ENCODE measurements around the gene OR52H1.

Gene OR52H1

DNA sequence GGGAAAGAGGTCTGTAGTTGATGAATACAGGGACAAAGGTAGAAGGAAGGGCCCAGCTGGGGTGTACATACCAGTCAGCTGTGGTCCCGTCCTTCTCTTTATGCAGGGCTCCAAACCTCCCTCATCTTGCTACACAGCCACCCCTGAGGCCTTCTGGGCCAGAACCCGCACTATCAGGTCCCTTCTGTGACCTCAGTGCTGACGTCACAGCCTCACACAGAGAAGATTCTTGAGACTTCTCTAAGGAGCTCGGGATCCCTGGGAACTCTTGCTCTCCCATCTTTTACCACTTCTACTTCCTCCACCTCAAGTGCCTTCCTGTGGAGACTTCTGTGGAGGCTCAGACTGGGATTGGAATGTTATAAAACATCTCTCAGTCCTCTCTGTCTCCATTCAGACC is 38.5 kb downstream of the OR52H1 start, which contains the start of gene UBQLN3:
Gene UBQLN3, minus strand, starts transcription at position 155 of the 400 bp plus-strand sequence. CDS start 399 bp downstream, outside the sequence.
- no peaks in the 10 kb centered on the region for H3K4me1 ChIP-seq (ENCODE audit: control insufficient read depth in 1 of 2, insufficient read depth in 2 of 2, low read length in 2 of 2)
- no peaks in the 10 kb centered on the region for H3K27me3 ChIP-seq (ENCODE audit: control insufficient read depth in 1 of 2, insufficient read depth in 2 of 2, low read length in 2 of 2)
- no peaks in the 10 kb centered on the region for H3K36me3 ChIP-seq (ENCODE audit: control insufficient read depth in 1 of 2, insufficient read depth in 2 of 2, low read length in 2 of 2)
- H3K9me3 ChIP-seq (ENCODE audit: control insufficient read depth in 1 of 2, low read length in 2 of 2), result no peaks in the 10 kb centered on the region
- H3K9ac ChIP-seq (ENCODE audit: low read depth in 1 of 2, low read length in 2 of 2), result no peak within 1 kb of the TSS
- H3K4me3 ChIP-seq (ENCODE audit: low read depth in 1 of 2, low read length in 2 of 2), result no peak within 1 kb of the TSS
- no peak within 1 kb of the TSS for H3K27ac ChIP-seq (ENCODE audit: low read depth, low read length)

DNA sequence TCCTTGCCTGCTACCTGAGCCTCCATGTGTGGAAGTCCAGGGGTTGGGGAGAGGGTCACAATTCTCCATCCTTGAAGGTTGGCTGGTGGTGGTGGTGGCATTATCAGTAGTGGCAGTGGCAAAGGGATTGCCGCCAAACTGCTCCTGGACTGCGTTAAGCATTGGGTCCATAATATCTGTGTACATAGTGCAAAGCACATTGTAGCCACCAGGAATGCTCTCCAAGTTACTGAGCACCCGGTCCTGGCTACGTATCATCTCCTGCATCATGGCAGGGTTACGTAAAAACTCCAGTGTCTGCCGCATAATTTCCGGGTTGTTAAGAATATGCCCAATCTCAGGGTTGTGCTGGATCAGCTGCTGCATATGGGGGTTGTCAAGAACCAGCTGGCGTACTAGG is 39.7 kb downstream of the OR52H1 start:
- Histone ChIP-seq H3K9me3 (ENCODE audit: control insufficient read depth in 1 of 2, low read length in 2 of 2) (no peaks in the 10 kb centered on the region), H3K4me3 (ENCODE audit: low read depth in 1 of 2, low read length in 2 of 2) (no peak overlapping the region), H3K9ac (ENCODE audit: low read depth in 1 of 2, low read length in 2 of 2) (no peak overlapping the region), H3K4me1 (ENCODE audit: control insufficient read depth in 1 of 2, insufficient read depth in 2 of 2, low read length in 2 of 2) (no peaks in the 10 kb centered on the region), H3K36me3 (ENCODE audit: control insufficient read depth in 1 of 2, insufficient read depth in 2 of 2, low read length in 2 of 2) (no peaks in the 10 kb centered on the region), H3K27me3 (ENCODE audit: control insufficient read depth in 1 of 2, insufficient read depth in 2 of 2, low read length in 2 of 2) (no peaks in the 10 kb centered on the region), H3K27ac (ENCODE audit: low read depth, low read length) (no peak overlapping the region)

DNA sequence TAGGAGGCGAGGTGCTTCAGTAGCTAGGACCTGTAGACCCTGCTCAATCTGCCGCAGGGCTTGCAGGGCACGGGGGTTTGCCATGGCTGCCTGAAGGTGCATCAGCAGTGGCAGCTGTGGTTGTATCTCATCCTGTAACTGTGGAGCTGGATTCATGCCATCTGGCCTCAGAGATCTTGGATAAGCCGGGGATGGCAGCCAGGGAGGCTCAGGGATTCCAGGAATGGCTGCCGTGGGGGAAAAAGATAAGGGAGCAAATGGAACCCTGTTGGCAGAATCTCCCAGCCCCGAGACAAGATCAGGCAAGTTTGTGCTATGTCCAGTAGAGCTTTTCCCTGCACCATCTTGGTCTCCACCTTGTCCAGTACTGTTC is 40.4 kb downstream of the OR52H1 start:
- no peak overlapping the region for H3K4me3 ChIP-seq (ENCODE audit: low read depth in 1 of 2, low read length in 2 of 2)
- H3K9me3 ChIP-seq (ENCODE audit: control insufficient read depth in 1 of 2, low read length in 2 of 2), result no peaks in the 10 kb centered on the region
- no peaks in the 10 kb centered on the region for H3K36me3 ChIP-seq (ENCODE audit: control insufficient read depth in 1 of 2, insufficient read depth in 2 of 2, low read length in 2 of 2)
- H3K9ac ChIP-seq (ENCODE audit: low read depth in 1 of 2, low read length in 2 of 2), result no peak overlapping the region
- no peaks in the 10 kb centered on the region for H3K4me1 ChIP-seq (ENCODE audit: control insufficient read depth in 1 of 2, insufficient read depth in 2 of 2, low read length in 2 of 2)
- H3K27me3 ChIP-seq (ENCODE audit: control insufficient read depth in 1 of 2, insufficient read depth in 2 of 2, low read length in 2 of 2), result no peaks in the 10 kb centered on the region
- no peak overlapping the region for H3K27ac ChIP-seq (ENCODE audit: low read depth, low read length)

DNA sequence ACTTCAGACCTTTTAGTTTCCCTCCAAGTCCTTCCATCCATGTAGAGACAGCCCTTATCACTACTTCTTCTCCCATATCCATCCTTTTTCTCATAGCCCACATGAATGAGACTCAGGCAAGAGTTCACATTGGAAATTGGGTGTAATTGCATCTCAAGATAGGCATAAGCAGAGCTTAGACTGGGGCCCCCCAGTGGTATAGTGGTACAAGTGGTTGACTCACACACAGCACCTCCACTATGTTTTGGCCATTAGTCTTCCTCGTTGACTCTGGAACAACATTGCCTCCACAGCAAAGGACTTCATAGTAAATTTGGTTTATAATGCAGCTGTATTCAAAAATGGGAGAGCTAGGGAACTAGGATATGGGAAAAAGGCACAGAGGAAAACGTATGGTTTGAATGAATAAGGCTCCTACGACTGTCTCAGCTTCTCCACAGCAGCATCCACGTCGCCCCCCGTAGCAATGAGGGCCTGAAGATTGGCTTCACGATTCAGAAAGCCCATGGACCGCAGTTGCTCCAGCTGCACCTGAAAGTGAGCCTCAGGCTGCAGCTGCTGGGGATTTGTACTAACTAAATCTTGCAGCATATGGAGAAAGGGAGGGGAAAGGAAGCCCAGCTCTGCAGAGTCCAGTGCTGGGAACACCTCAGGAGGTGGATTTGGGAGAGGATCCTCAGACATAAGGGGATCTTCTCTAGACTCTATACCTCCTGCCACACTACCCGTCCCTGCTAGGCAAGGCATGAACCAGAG is 41.0 kb downstream of the OR52H1 start:
- Histone ChIP-seq H3K9me3 (ENCODE audit: control insufficient read depth in 1 of 2, low read length in 2 of 2) (no peaks in the 10 kb centered on the region), H3K9ac (ENCODE audit: low read depth in 1 of 2, low read length in 2 of 2) (no peak overlapping the region), H3K27me3 (ENCODE audit: control insufficient read depth in 1 of 2, insufficient read depth in 2 of 2, low read length in 2 of 2) (no peaks in the 10 kb centered on the region), H3K4me3 (ENCODE audit: low read depth in 1 of 2, low read length in 2 of 2) (no peak overlapping the region), H3K27ac (ENCODE audit: low read depth, low read length) (no peak overlapping the region), H3K36me3 (ENCODE audit: control insufficient read depth in 1 of 2, insufficient read depth in 2 of 2, low read length in 2 of 2) (no peaks in the 10 kb centered on the region), H3K4me1 (ENCODE audit: control insufficient read depth in 1 of 2, insufficient read depth in 2 of 2, low read length in 2 of 2) (no peaks in the 10 kb centered on the region)

DNA sequence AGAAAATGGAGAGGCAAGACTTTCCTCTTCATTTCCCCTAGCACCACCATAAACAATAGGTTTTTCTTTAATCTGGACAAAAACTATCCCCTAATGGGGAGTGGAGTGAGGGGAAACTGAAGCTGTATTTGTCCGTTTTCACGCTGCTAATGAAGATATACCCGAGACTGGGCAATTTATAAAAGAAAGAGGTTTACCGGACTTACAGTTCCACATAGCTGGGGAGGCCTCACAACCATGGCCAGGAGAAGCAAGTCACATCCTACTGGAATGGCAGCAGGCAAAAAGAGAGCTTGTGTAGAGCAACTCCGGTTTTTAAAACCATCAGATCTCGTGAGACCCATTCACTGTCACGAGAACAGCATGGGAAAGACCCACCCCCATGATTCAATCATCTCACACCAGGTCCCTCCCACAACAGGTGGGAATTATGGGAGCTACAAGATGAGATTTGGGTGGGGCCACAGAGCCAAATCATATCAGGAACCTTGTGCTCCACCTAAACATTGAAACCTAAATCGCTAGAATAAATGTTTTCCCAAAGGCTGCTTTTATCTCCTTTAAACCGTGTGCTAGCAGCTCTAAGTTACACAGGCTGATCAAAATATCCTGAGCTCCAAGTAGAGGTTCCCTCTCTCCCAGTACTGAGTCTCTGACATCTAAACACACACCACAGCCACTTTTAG is 42.8 kb downstream of the OR52H1 start:
- H3K36me3 ChIP-seq (ENCODE audit: control insufficient read depth in 1 of 2, insufficient read depth in 2 of 2, low read length in 2 of 2), result no peaks in the 10 kb centered on the region
- H3K4me3 ChIP-seq (ENCODE audit: low read depth in 1 of 2, low read length in 2 of 2), result no peak overlapping the region
- no peaks in the 10 kb centered on the region for H3K4me1 ChIP-seq (ENCODE audit: control insufficient read depth in 1 of 2, insufficient read depth in 2 of 2, low read length in 2 of 2)
- no peaks in the 10 kb centered on the region for H3K9me3 ChIP-seq (ENCODE audit: control insufficient read depth in 1 of 2, low read length in 2 of 2)
- no peak overlapping the region for H3K27ac ChIP-seq (ENCODE audit: low read depth, low read length)
- no peak overlapping the region for H3K9ac ChIP-seq (ENCODE audit: low read depth in 1 of 2, low read length in 2 of 2)
- no peaks in the 10 kb centered on the region for H3K27me3 ChIP-seq (ENCODE audit: control insufficient read depth in 1 of 2, insufficient read depth in 2 of 2, low read length in 2 of 2)

DNA sequence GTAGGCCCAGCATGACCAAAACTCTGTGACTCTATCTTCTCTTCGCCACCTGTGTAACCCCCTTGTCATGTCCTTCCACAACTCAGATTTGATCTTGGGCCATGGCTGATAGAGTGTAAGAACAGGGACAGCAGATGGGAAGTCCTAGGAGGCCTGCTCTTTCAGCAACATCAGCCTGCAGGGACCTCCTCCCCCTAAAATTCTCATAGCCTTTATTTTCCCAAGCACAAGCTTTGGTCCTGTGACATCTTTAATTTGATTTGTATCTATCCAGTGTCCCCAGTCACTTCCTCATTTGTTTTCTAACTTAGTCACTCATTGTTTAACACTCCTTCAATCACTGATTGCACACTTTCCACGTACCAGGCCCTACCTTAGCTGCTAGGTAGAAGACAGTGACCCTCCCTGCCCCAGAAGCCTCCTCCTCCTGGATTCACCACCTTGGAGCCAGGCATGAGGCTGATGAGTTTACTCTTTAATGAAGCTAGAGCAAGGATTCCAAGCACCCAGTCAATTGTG is 43.9 kb downstream of the OR52H1 start:
- H3K36me3 ChIP-seq (ENCODE audit: control insufficient read depth in 1 of 2, insufficient read depth in 2 of 2, low read length in 2 of 2), result no peaks in the 10 kb centered on the region
- H3K4me1 ChIP-seq (ENCODE audit: control insufficient read depth in 1 of 2, insufficient read depth in 2 of 2, low read length in 2 of 2), result no peaks in the 10 kb centered on the region
- H3K9ac ChIP-seq (ENCODE audit: low read depth in 1 of 2, low read length in 2 of 2), result no peak overlapping the region

DNA sequence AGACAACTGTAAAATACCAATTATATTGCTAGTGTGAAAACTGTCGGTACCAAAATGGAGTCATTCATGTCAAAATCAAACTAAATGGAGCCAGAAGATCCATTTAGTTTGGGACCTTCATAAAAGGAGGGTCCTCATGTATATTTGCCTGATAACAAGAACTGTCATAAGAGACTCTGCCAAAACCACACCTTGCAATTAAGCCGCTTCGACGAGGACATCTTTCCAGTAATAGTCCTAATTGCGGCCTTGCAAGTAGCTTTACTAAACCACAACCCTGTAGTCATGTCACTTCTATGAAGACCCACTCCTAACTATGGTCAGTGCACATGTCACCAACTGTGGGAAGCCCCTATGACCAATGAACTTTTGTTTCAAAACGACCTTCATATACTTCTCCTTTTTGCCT is 47.9 kb downstream of the OR52H1 start:
- no peaks in the 10 kb centered on the region for H3K4me1 ChIP-seq (ENCODE audit: control insufficient read depth in 1 of 2, insufficient read depth in 2 of 2, low read length in 2 of 2)
- no peak overlapping the region for H3K9ac ChIP-seq (ENCODE audit: low read depth in 1 of 2, low read length in 2 of 2)
- H3K4me3 ChIP-seq (ENCODE audit: low read depth in 1 of 2, low read length in 2 of 2), result no peak overlapping the region
- no peaks in the 10 kb centered on the region for H3K27me3 ChIP-seq (ENCODE audit: control insufficient read depth in 1 of 2, insufficient read depth in 2 of 2, low read length in 2 of 2)
- no peaks in the 10 kb centered on the region for H3K9me3 ChIP-seq (ENCODE audit: control insufficient read depth in 1 of 2, low read length in 2 of 2)
- no peaks in the 10 kb centered on the region for H3K36me3 ChIP-seq (ENCODE audit: control insufficient read depth in 1 of 2, insufficient read depth in 2 of 2, low read length in 2 of 2)
- no peak overlapping the region for H3K27ac ChIP-seq (ENCODE audit: low read depth, low read length)

More for the DNA sequence above, 43.9 kb downstream of the OR52H1 start:
- Histone ChIP-seq H3K27ac (ENCODE audit: low read depth, low read length) (no peak overlapping the region), H3K4me3 (ENCODE audit: low read depth in 1 of 2, low read length in 2 of 2) (no peak overlapping the region), H3K27me3 (ENCODE audit: control insufficient read depth in 1 of 2, insufficient read depth in 2 of 2, low read length in 2 of 2) (no peaks in the 10 kb centered on the region), H3K9me3 (ENCODE audit: control insufficient read depth in 1 of 2, low read length in 2 of 2) (no peaks in the 10 kb centered on the region)

DNA sequence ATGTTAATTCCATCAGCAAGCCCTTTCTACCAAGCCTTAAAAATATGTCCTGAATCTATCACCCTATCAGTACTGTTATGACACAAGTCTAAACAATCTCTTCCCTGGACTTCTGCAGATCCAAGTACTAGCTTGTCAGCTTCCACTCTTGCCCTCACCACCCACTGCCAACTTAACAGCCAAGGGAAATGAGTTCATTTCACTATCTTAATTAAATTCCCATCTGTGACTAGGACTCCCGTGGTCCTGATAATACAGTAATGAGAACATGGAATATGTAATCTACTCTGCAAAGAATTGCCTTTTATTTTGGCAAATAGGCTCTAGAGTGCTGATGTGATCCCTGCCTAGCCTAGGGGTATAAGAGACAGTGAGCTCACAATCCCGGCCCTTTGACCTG is 48.7 kb downstream of the OR52H1 start:
- no peak overlapping the region for H3K27ac ChIP-seq (ENCODE audit: low read depth, low read length)
- H3K9ac ChIP-seq (ENCODE audit: low read depth in 1 of 2, low read length in 2 of 2), result no peak overlapping the region
- H3K4me1 ChIP-seq (ENCODE audit: control insufficient read depth in 1 of 2, insufficient read depth in 2 of 2, low read length in 2 of 2), result no peaks in the 10 kb centered on the region
- H3K9me3 ChIP-seq (ENCODE audit: control insufficient read depth in 1 of 2, low read length in 2 of 2), result no peaks in the 10 kb centered on the region
- H3K36me3 ChIP-seq (ENCODE audit: control insufficient read depth in 1 of 2, insufficient read depth in 2 of 2, low read length in 2 of 2), result no peaks in the 10 kb centered on the region
- no peak overlapping the region for H3K4me3 ChIP-seq (ENCODE audit: low read depth in 1 of 2, low read length in 2 of 2)
- H3K27me3 ChIP-seq (ENCODE audit: control insufficient read depth in 1 of 2, insufficient read depth in 2 of 2, low read length in 2 of 2), result no peaks in the 10 kb centered on the region

All from duodenal mucosa (tissue), 2 donors.